Hematopoietic multipotent progenitor cell treated with erythropoietin and hydrocortisone succinate and interleukin-3 and kit ligand, for 8 days (in vitro differentiated cells): Measurements from ENCODE around the gene NECTIN1.

Source experiments
- DNase-seq: peaks from one replicate; pipeline ENCODE4 v3.0.0-alpha.2; 2015

Gene NECTIN1

GRCh38 chr11:119711476-119711875, 17.5 kb downstream of the NECTIN1 start:
- DNase-seq, result no peak

GRCh38 chr11:119710417-119710816, 18.6 kb downstream of the NECTIN1 start:
- no peak for DNase-seq

- DNase-seq, result peak; percentile 66
Observed at GRCh38 chr11:119709638-119710346, 19.2 kb downstream of the NECTIN1 start.

- no peak for DNase-seq
Observed at GRCh38 chr11:119709171-119709570, 19.8 kb downstream of the NECTIN1 start.

- DNase-seq, result no peak
Observed at GRCh38 chr11:119708384-119708783, 20.6 kb downstream of the NECTIN1 start.

- DNase-seq, result no peak
Observed at GRCh38 chr11:119706887-119707286, 22.1 kb downstream of the NECTIN1 start.

- DNase-seq, result no peak
Observed at GRCh38 chr11:119706029-119706428, 23.0 kb downstream of the NECTIN1 start.

- DNase-seq, result no peak
Observed at GRCh38 chr11:119705362-119705761, 23.6 kb downstream of the NECTIN1 start.

GRCh38 chr11:119704849-119705248, 24.2 kb downstream of the NECTIN1 start:
- peak; percentile 88 for DNase-seq

- no peak for DNase-seq
Observed at GRCh38 chr11:119701591-119702549, 27.1 kb downstream of the NECTIN1 start.

- no peak for DNase-seq
Observed at GRCh38 chr11:119700536-119701346, 28.3 kb downstream of the NECTIN1 start.

- no peak for DNase-seq
Observed at GRCh38 chr11:119700030-119700429, 29.0 kb downstream of the NECTIN1 start.

GRCh38 chr11:119699227-119699626, 29.8 kb downstream of the NECTIN1 start:
- DNase-seq, result no peak

- DNase-seq, result no peak
Observed at GRCh38 chr11:119697882-119698281, 31.1 kb downstream of the NECTIN1 start.

- no peak for DNase-seq
Observed at GRCh38 chr11:119697445-119697844, 31.6 kb downstream of the NECTIN1 start.

- DNase-seq, result peak; percentile 47
Observed at GRCh38 chr11:119696378-119697222, 32.4 kb downstream of the NECTIN1 start.

- peak; percentile 93 for DNase-seq
Observed at GRCh38 chr11:119694334-119694733, 34.7 kb downstream of the NECTIN1 start.

GRCh38 chr11:119693253-119693815, 35.7 kb downstream of the NECTIN1 start:
- DNase-seq, result no peak

GRCh38 chr11:119692540-119692820, 36.5 kb downstream of the NECTIN1 start:
- DNase-seq, result peak; percentile 26

GRCh38 chr11:119691701-119692539, 37.1 kb downstream of the NECTIN1 start:
- no peak for DNase-seq
